Measurements from ENCODE around the gene RFC5. TPM values are rescaled to one million over a fixed set of nuclear protein-coding genes. Genes with fewer than 3 reads are reported as not detected.

Gene RFC5
- total and polyA plus RNA-seq, 2 of the 13 experiments (the other 11 are each of a cell fraction or from before 2014, with no cell fraction given), result 16.8 to 51.4 TPM

Small RNAs within 50 kb of the gene (small RNA-seq; reads per million reads assigned to genes)
- 0 reads per million in 3 experiments for gene AC131159.1 (ENCODE audit: insufficient read depth in 2 of 3, insufficient read length in 3 of 3, low read depth in 2 of 3, low replicate concordance in 1 of 3)

Other genes starting within 250 kb of the RFC5 start
- gene KSR2, start 47.7 kb upstream of the RFC5 start, total RNA-seq (2016; rRNA removed; fragmentation: Illumina TruSeq; extraction: Trizol), result 0.01 and 0.02 TPM in 2 replicates
- not detected in 2 replicates for gene KSR2, start 47.7 kb upstream of the RFC5 start, polyA plus RNA-seq (2011; rRNA removed)
- gene WSB2, start 44.5 kb downstream of the RFC5 start, total RNA-seq (2016; rRNA removed; fragmentation: Illumina TruSeq; extraction: Trizol), result 31.0 and 39.5 TPM in 2 replicates
- gene WSB2, start 44.5 kb downstream of the RFC5 start, polyA plus RNA-seq (2011; rRNA removed), result 76.5 and 82.8 TPM in 2 replicates
- gene VSIG10, start 87.3 kb downstream of the RFC5 start, total RNA-seq (2016; rRNA removed; fragmentation: Illumina TruSeq; extraction: Trizol), result 35.6 and 42.5 TPM in 2 replicates
- 25.6 and 28.6 TPM in 2 replicates for gene VSIG10, start 87.3 kb downstream of the RFC5 start, polyA plus RNA-seq (2011; rRNA removed)
- gene PEBP1, start 119.4 kb downstream of the RFC5 start, total RNA-seq (2016; rRNA removed; fragmentation: Illumina TruSeq; extraction: Trizol), result 1,505 and 1,984 TPM in 2 replicates
- gene PEBP1, start 119.4 kb downstream of the RFC5 start, polyA plus RNA-seq (2011; rRNA removed), result 437 and 538 TPM in 2 replicates